ENCODE results near the gene ARHGEF39.

DNA sequence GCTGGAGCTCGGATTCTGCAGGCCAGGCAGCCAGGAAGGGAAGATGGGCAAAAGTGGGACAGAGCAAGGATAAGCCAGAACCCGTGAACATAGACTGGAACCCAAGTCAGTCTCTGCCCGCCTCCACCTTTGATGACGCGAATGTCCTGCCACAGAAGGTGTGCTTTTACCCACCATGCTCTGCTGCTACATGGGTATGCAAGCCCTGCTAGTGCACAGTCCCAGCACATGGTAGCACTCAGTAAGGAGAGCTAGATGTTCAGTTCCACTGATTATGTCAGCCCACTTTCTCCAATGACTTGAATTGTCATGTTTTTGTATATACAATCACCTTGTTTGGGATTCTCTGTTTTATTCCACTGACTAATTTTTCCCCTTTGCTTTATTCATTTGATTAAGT is 35.4 kb downstream of the ARHGEF39 start:
- no peak for TF ChIP-seq EZH2 (IDR thresholded peaks at IDR 0.05; ENCODE audit: insufficient read depth, low read length)
- TF ChIP-seq, protein P1, sequence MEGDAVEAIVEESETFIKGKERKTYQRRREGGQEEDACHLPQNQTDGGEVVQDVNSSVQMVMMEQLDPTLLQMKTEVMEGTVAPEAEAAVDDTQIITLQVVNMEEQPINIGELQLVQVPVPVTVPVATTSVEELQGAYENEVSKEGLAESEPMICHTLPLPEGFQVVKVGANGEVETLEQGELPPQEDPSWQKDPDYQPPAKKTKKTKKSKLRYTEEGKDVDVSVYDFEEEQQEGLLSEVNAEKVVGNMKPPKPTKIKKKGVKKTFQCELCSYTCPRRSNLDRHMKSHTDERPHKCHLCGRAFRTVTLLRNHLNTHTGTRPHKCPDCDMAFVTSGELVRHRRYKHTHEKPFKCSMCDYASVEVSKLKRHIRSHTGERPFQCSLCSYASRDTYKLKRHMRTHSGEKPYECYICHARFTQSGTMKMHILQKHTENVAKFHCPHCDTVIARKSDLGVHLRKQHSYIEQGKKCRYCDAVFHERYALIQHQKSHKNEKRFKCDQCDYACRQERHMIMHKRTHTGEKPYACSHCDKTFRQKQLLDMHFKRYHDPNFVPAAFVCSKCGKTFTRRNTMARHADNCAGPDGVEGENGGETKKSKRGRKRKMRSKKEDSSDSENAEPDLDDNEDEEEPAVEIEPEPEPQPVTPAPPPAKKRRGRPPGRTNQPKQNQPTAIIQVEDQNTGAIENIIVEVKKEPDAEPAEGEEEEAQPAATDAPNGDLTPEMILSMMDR (IDR thresholded peaks at IDR 0.05; ENCODE audit: insufficient read depth, low read depth, low read length): no peak
